Prostate gland (tissue), 2 donors: ENCODE results near the gene EIF4G3.
"Not testable (repeated sequence)": the region's sequence is repeated elsewhere in the genome, so short reads cannot be mapped to it uniquely, and the experiment has no call there.

Experiments used
- POLR2A ChIP-seq: fragments of 450-650 bp; IDR thresholded peaks from one replicate; pipeline ENCODE4 v1.6.1; 2016; ENCODE audit warnings: antibody characterized with exemption, mild to moderate bottlenecking
- TF ChIP-seq, protein P1 (sequence below), 4 experiments: fragments of 200-600 bp in 2 of 4; fragments of 450-650 bp in 2 of 4; sonication (generic) in 2 of 4; IDR thresholded peaks; 1 replicate in 3 of 4; 2 replicates in 1 of 4; pipeline ENCODE4 v1.5.1; 2016 to 2019; ENCODE audit warnings: antibody characterized with exemption in 4 of 4, mild to moderate bottlenecking in 2 of 4, moderate library complexity in 2 of 4

- TF ChIP-seq, protein P1, sequence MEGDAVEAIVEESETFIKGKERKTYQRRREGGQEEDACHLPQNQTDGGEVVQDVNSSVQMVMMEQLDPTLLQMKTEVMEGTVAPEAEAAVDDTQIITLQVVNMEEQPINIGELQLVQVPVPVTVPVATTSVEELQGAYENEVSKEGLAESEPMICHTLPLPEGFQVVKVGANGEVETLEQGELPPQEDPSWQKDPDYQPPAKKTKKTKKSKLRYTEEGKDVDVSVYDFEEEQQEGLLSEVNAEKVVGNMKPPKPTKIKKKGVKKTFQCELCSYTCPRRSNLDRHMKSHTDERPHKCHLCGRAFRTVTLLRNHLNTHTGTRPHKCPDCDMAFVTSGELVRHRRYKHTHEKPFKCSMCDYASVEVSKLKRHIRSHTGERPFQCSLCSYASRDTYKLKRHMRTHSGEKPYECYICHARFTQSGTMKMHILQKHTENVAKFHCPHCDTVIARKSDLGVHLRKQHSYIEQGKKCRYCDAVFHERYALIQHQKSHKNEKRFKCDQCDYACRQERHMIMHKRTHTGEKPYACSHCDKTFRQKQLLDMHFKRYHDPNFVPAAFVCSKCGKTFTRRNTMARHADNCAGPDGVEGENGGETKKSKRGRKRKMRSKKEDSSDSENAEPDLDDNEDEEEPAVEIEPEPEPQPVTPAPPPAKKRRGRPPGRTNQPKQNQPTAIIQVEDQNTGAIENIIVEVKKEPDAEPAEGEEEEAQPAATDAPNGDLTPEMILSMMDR (IDR thresholded peaks at IDR 0.05) = not testable (repeated sequence)
- not testable (repeated sequence) for TF ChIP-seq POLR2A
Measured at GRCh38 chr1:21136344-21136743, 40.4 kb downstream of the EIF4G3 start.
